ENCODE measurements around the gene KLHL30.

The KLHL30 gene

DNA sequence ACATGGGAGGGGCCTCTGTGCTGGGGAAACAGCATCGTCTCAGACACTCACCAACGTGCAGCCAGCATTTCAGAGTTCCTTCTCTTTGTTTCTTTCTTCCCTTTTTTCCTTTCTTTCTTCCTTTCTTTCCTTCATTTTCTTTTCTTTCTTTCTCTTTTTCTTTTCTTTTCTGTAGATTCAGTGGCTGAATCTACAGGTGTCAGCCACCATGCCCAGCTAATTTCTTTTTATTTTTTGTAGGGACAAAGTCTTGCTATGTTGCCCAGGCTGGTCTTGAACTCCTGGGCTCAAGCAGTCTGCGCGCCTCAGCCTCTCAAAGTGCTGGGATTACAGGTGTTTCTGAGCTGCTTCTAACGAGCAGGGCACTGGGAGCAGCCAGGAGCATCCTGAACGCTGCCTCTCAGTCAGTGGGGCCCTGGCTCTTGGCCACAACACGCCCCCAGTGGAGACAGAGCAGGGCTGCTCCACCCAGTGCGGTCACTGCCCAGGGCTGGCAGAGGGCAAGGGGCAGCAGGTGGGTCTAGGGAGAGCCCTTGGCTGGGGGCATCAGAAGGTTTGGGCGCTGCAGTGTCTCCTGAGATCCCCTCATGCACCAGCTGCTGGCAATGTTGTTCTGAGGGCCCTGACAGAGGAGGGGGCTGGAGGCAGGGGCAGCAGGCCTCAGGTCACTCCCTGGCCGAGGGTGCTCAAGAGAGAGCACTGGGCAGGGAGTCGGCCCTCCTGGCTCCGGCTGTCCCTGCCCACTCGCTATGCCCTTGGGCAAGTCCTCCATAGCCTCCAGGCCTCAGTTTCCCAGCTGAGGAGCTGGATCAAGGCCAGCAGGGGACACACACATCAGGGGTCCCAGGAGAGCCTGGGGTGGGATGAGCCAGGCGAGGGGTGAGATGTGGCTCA is 4.7 kb upstream of the KLHL30 start:
- Histone ChIP-seq H3K4me1 (ENCODE audit: control insufficient read depth, insufficient read depth, low read length) (peaks cover 7% of the 10 kb centered on the region), H3K27ac (ENCODE audit: low read depth, low read length) (no peak overlapping the region), H3K4me3 (ENCODE audit: low read length) (no peak overlapping the region), H3K9ac (ENCODE audit: low read length) (no peak overlapping the region), H3K27me3 (ENCODE audit: control insufficient read depth, insufficient read depth, low read length) (no peaks in the 10 kb centered on the region), H3K36me3 (ENCODE audit: control insufficient read depth, insufficient read depth, low read length) (no peaks in the 10 kb centered on the region)

DNA sequence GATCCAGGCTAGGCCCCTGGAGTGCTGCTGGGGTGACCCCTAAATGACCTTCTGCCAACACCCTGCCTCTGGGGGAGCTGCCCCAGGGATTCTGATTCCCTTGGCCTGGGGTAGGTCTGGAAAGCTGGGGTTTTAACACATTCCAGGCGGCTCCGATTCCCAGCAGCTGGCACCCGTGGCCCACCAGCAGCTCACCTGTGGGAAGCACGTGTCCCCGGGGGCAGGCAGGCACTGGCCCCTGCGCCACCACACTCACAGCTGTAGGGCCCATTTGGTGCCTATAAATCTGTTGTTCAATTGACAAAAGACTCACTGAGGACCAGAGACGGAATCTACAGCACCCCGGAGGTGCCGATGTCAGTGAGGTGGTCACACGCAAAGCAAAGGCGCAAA is 4.1 kb upstream of the KLHL30 start:
- Histone ChIP-seq H3K9ac (ENCODE audit: low read length) (no peak overlapping the region), H3K36me3 (ENCODE audit: control insufficient read depth, insufficient read depth, low read length) (no peaks in the 10 kb centered on the region), H3K4me3 (ENCODE audit: low read length) (no peak overlapping the region), H3K27ac (ENCODE audit: low read depth, low read length) (no peak overlapping the region), H3K27me3 (ENCODE audit: control insufficient read depth, insufficient read depth, low read length) (no peaks in the 10 kb centered on the region), H3K4me1 (ENCODE audit: control insufficient read depth, insufficient read depth, low read length) (peaks cover 12% of the 10 kb centered on the region)

DNA sequence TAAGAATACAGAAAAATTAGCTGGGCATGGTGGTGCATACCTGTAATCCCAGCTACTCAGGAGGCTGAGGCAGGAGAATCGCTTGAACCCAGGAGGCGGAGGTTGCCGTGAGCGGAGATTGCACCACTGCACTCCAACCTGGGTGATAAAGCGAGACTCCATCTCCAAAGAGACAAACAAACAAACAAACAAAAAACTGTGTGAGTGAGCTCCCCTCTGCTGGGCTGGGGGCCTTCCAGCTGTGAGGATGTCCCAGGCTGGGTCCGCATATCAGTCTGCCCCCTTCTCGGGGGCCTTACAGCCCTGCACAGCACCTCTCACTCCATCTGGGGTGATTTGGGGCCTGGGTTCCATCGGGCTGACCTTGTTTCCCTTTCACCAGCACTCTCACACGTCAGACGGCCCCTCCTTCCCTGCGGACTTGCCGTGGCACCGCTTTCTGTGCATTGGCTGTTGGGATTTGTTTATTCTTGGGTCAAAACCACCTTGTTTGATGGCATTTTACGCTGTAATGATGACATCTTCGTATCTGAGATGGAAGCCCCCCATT is 2.8 kb upstream of the KLHL30 start:
- Histone ChIP-seq H3K4me1 (ENCODE audit: control insufficient read depth, insufficient read depth, low read length) (peaks cover 12% of the 10 kb centered on the region), H3K36me3 (ENCODE audit: control insufficient read depth, insufficient read depth, low read length) (no peaks in the 10 kb centered on the region), H3K4me3 (ENCODE audit: low read length) (no peak overlapping the region), H3K27ac (ENCODE audit: low read depth, low read length) (no peak overlapping the region), H3K9ac (ENCODE audit: low read length) (no peak overlapping the region), H3K27me3 (ENCODE audit: control insufficient read depth, insufficient read depth, low read length) (no peaks in the 10 kb centered on the region)

DNA sequence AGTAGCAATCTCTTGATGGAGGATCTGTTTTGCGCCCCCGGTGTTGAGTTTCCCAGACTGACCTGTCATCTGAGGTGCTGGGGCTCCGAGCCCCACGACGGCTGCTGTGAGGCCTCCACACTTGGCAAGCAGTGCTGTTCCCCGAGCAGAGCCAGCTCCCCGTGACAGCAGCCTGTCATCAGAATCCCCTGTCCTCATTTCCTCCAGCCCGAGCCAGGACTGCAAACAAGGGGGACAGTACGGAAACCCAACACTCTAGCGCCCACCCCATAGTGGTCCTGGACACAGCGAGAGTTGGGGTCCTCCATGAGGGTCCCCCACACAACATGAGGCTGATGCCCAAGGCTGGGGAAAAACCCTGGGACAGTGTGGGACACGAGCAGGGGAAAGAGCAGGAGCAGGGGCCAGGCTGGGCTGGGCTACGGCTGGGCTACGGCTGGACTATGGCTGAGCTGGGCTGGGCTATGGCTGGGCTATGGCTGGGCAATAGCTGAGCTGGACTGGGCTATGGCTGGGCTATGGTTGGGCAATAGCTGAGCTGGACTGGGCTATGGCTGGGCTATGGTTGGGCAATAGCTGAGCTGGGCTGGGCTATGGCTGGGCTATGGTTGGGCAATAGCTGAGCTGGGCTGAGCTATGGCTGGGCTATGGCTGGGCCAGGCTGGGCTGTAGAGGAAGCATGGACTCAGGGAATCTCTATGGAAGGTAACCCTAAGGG is 1.5 kb upstream of the KLHL30 start:
- peaks cover 12% of the 10 kb centered on the region for H3K4me1 ChIP-seq (ENCODE audit: control insufficient read depth, insufficient read depth, low read length)

DNA sequence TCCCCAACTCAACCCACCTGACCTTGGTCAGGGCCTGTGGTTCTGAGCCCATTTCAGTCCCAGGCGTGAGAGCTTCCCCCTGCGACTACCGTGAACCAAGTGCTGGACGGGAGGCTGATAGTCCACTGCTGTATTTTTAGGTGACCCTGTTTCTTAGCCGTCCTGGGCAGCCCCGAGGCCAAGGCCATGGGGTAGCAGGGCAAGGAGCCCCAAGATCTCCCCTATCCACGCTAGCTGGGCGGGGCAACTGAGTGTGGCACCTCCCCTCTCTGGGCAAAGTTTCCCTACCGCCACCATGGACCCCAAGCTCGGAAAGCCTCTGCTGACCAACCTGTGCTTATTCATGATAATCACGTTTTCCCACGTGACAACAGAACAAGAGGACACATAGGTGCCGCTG is 583 bp upstream of the KLHL30 start:
- Histone ChIP-seq H3K36me3 (ENCODE audit: control insufficient read depth, insufficient read depth, low read length) (no peaks in the 10 kb centered on the region), H3K4me1 (ENCODE audit: control insufficient read depth, insufficient read depth, low read length) (peaks cover 12% of the 10 kb centered on the region), H3K9ac (ENCODE audit: low read length) (no peak overlapping the region), H3K27ac (ENCODE audit: low read depth, low read length) (no peak overlapping the region), H3K4me3 (ENCODE audit: low read length) (no peak overlapping the region), H3K27me3 (ENCODE audit: control insufficient read depth, insufficient read depth, low read length) (no peaks in the 10 kb centered on the region)

More for the DNA sequence above, 1.5 kb upstream of the KLHL30 start:
- no peak overlapping the region for H3K9ac ChIP-seq (ENCODE audit: low read length)
- H3K36me3 ChIP-seq (ENCODE audit: control insufficient read depth, insufficient read depth, low read length), result no peaks in the 10 kb centered on the region
- no peak overlapping the region for H3K4me3 ChIP-seq (ENCODE audit: low read length)
- H3K27ac ChIP-seq (ENCODE audit: low read depth, low read length), result no peak overlapping the region
- no peaks in the 10 kb centered on the region for H3K27me3 ChIP-seq (ENCODE audit: control insufficient read depth, insufficient read depth, low read length)

DNA sequence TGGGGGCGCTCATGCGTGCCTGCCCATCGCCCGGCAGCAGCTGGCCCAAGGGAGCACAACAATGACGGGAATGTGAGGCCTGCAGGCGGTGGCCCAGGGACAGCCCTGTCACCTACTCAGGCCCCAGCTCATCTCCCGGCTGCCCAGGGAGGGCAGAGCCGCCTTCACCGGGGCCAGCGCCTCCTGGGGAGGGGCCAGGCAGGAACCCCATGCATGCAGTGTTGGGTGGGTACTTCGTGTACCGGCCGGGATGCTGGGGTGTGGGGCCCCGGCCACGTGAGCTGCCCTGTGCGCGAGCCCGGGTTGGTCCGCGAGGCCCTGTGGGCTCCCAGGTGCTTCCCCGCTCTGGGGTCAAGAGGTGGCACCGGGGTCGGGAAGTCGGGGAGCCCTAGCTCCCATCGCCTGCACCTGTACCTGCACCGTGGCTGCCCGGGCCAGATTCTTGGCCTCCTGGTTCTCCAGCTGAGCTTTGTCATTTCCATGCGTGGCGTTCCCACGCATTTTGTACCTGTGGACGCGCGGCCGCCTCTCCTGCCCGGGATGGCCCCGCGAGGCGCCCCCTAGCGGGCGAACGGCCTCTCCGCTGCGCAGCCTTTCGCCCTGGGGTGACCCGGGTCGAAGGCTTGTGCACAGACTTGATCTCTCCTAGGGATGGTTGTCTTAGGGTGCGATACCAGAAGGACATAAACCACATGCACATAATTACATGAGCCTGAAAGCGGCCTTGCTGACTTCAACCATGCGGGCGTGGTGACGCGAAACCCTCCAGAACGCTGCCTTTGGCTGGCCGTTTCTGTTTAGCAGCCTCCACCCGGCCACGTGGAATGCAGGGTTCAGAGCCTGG is 950 bp downstream of the KLHL30 start:
- Histone ChIP-seq H3K9ac (ENCODE audit: low read length) (no peak overlapping the region), H3K4me1 (ENCODE audit: control insufficient read depth, insufficient read depth, low read length) (peaks cover 14% of the 10 kb centered on the region), H3K36me3 (ENCODE audit: control insufficient read depth, insufficient read depth, low read length) (no peaks in the 10 kb centered on the region), H3K27ac (ENCODE audit: low read depth, low read length) (no peak overlapping the region), H3K27me3 (ENCODE audit: control insufficient read depth, insufficient read depth, low read length) (no peaks in the 10 kb centered on the region), H3K4me3 (ENCODE audit: low read length) (peak overlapping the region; percentile 29)

DNA sequence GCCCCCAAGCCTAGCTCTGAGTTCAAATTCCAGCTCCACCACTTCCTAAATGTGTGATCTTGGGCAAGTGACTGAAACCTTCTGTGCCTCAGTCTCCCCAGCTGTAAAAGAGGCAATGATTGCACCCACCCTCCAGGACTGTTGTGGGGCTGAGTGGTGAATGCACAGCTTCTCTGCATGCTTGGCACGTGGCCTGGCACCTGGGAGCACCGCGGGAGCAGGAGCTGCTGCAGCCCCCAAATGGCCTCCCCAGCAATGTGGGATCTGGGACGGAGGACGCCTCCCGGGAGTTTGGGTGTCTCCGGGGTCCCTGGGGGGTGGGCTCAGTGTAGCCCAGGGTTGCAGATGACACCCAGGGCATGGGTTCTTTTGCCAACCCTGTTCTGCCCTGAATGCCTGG is 1.6 kb downstream of the KLHL30 start:
- Histone ChIP-seq H3K27me3 (ENCODE audit: control insufficient read depth, insufficient read depth, low read length) (no peaks in the 10 kb centered on the region), H3K36me3 (ENCODE audit: control insufficient read depth, insufficient read depth, low read length) (no peaks in the 10 kb centered on the region), H3K27ac (ENCODE audit: low read depth, low read length) (no peak overlapping the region), H3K4me3 (ENCODE audit: low read length) (no peak overlapping the region), H3K9ac (ENCODE audit: low read length) (no peak overlapping the region), H3K4me1 (ENCODE audit: control insufficient read depth, insufficient read depth, low read length) (peaks cover 14% of the 10 kb centered on the region)

DNA sequence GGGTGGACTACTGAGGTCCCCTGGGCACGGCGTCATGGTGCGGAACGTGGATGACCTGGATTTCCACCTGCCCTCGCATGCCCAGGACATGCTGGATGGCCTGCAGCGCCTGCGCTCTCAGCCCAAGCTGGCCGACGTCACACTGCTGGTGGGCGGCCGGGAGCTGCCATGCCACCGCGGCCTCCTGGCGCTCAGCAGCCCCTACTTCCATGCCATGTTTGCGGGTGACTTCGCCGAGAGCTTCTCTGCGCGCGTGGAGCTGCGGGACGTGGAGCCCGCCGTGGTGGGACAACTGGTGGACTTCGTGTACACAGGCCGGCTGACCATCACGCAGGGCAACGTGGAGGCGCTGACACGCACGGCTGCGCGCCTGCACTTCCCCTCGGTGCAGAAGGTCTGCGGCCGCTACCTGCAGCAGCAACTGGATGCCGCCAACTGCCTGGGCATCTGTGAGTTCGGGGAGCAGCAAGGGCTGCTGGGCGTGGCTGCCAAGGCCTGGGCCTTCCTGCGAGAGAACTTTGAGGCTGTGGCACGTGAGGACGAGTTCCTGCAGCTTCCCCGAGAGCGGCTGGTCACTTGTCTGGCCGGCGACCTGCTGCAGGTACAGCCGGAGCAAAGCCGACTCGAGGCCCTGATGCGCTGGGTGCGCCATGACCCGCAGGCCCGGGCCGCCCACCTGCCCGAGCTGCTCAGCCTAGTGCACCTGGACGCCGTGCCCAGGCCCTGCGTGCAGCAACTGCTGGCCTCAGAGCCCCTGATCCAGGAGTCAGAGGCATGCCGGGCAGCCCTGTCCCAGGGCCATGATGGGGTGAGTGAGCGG is 2.5 kb downstream of the KLHL30 start:
- Histone ChIP-seq H3K36me3 (ENCODE audit: control insufficient read depth, insufficient read depth, low read length) (no peaks in the 10 kb centered on the region), H3K27me3 (ENCODE audit: control insufficient read depth, insufficient read depth, low read length) (no peaks in the 10 kb centered on the region), H3K4me1 (ENCODE audit: control insufficient read depth, insufficient read depth, low read length) (peaks cover 14% of the 10 kb centered on the region), H3K27ac (ENCODE audit: low read depth, low read length) (no peak overlapping the region), H3K4me3 (ENCODE audit: low read length) (no peak overlapping the region), H3K9ac (ENCODE audit: low read length) (no peak overlapping the region)

DNA sequence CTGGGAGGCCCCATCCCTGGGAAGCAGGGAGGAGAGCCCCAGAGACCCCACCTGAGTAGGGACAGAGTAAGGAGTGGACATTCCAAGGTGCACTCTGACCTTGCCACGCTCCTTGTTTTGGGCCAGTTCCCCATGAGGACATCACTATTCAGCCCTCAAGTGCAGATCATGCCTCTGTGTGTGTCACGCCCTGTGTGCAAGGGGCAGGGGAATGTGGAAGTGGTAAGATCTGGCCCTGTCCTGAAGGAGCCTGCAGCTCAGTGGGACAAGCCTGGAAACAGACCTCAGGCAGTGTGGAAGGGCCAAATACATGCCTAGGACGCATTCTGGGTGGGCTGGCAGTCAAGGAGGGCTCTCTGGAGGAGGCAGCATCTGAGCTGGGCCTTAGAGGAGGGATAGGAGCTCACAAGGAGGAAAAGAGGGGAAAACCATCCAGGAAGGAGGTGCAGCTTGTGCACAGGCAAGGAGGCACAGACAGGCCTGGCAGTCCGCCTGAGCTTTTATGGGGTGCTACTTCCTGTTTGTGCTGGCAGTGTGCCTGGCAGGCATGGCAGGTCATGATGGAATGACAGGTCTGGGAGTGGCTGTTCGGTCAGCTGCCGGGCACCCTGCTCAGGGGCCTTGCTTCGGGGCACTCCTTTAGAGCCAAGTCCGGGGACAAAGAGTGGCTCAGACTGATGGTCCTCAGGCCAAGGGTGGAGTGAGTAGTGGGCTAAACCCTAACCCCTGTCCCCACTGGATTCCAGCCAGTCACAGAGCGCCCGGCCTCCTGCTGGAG is 3.3 kb downstream of the KLHL30 start:
- Histone ChIP-seq H3K9ac (ENCODE audit: low read length) (no peak overlapping the region), H3K27me3 (ENCODE audit: control insufficient read depth, insufficient read depth, low read length) (no peaks in the 10 kb centered on the region), H3K27ac (ENCODE audit: low read depth, low read length) (no peak overlapping the region), H3K4me1 (ENCODE audit: control insufficient read depth, insufficient read depth, low read length) (peaks cover 14% of the 10 kb centered on the region), H3K4me3 (ENCODE audit: low read length) (no peak overlapping the region), H3K36me3 (ENCODE audit: control insufficient read depth, insufficient read depth, low read length) (no peaks in the 10 kb centered on the region)

DNA sequence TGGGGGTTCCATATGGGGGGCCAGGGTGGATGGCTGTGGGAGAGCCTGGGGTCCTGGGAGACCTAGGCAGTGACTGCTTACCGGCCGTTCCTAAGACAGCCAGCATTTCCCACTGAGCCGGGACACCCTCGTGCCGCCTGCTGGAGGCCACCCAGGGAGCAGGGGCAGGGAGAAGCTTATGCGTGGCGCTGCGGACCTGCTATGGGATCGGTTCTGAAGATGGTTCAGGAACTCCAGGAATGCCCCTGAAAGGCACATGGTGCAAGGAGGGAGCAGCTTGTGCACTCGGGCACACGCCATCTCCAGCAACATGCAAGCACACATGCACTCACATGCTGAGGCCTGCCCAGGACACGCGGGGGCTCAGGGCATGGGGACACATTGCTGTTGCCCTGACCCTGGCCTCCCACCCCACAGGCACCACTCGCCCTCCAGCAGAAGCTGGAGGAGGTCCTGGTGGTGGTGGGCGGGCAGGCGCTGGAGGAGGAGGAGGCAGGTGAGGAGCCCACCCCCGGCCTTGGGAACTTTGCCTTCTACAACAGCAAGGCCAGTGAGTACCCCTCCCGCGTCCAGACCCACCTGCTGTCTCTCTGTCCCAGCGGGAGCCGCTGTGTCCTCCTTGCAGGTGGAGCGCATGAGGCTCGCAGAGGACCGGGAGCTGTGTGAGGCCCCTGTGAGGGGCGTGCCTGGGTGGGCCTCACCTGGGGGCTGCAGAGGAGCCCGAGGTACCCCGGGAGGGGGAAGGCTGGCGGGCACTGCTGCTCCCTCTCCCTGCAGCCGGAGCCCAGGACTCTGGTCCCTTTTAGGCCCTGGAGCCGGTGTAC is 4.1 kb downstream of the KLHL30 start:
- Histone ChIP-seq H3K4me3 (ENCODE audit: low read length) (peak overlapping the region; percentile 21), H3K27me3 (ENCODE audit: control insufficient read depth, insufficient read depth, low read length) (no peaks in the 10 kb centered on the region), H3K27ac (ENCODE audit: low read depth, low read length) (no peak overlapping the region), H3K36me3 (ENCODE audit: control insufficient read depth, insufficient read depth, low read length) (no peaks in the 10 kb centered on the region), H3K4me1 (ENCODE audit: control insufficient read depth, insufficient read depth, low read length) (peaks cover 14% of the 10 kb centered on the region), H3K9ac (ENCODE audit: low read length) (no peak overlapping the region)
